Upper lobe of left lung (tissue), 4 donors: ENCODE data around the gene CARS2.

ENCODE experiments used
- EP300 ChIP-seq, 4 donors: sonication (generic); formaldehyde crosslinking; IDR thresholded peaks; one replicate each; pipeline ENCODE4 v1.5.1; 2017; ENCODE audit warnings: antibody characterized with exemption in 4 of 4, control low read depth in 2 of 4
- POLR2A ChIP-seq, 4 donors: fragments of 450-650 bp; IDR thresholded peaks; one replicate each; pipeline ENCODE4 v1.5.1; 2016 to 2017; ENCODE audit warnings: antibody characterized with exemption in 4 of 4, mild to moderate bottlenecking in 2 of 4
- TF ChIP-seq, protein P1 (sequence below), 6 experiments: fragments of 450-650 bp in 4 of 6; fragments of 200-600 bp in 2 of 6; sonication (generic) in 2 of 6; IDR thresholded peaks; one replicate each; pipeline ENCODE4 v1.5.1; 2016 to 2019; ENCODE audit warnings: antibody characterized with exemption in 6 of 6

DNA sequence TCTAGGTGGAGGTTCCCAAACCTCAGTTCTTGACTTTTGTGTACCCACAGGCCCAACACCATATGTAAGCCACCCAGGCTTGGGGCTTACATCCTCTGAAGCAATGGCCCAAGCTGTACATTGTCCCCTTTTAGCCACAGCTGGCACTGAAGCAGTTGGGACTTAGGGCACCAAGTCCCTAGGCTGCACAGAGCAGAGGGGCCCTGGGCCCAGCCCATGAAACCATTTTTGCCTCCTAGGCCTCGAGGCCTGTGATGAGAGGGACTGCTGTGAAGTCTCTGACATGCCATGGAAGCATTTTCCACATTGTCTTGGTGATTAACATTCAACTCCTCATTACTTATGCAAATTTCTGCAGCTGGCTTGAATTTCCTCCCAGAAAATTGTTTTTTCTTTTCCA is 37.8 kb upstream of the CARS2 start:
- TF ChIP-seq EP300 (IDR thresholded peaks at IDR 0.05) (no peak), POLR2A (IDR thresholded peaks at IDR 0.05) (no peak)
- TF ChIP-seq, protein P1, sequence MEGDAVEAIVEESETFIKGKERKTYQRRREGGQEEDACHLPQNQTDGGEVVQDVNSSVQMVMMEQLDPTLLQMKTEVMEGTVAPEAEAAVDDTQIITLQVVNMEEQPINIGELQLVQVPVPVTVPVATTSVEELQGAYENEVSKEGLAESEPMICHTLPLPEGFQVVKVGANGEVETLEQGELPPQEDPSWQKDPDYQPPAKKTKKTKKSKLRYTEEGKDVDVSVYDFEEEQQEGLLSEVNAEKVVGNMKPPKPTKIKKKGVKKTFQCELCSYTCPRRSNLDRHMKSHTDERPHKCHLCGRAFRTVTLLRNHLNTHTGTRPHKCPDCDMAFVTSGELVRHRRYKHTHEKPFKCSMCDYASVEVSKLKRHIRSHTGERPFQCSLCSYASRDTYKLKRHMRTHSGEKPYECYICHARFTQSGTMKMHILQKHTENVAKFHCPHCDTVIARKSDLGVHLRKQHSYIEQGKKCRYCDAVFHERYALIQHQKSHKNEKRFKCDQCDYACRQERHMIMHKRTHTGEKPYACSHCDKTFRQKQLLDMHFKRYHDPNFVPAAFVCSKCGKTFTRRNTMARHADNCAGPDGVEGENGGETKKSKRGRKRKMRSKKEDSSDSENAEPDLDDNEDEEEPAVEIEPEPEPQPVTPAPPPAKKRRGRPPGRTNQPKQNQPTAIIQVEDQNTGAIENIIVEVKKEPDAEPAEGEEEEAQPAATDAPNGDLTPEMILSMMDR (IDR thresholded peaks at IDR 0.05) = no peak
